EL (cell line): ENCODE results near the gene MRAP.
A peak's percentile ranks its signal among the peaks of the same experiment; 100 is the strongest.
"Not testable (repeated sequence)": the region's sequence is repeated elsewhere in the genome, so short reads cannot be mapped to it uniquely, and the experiment has no call there.

ENCODE experiments used
- DNase-seq: peaks from one replicate; pipeline ENCODE4 v3.0.0-alpha.2; 2016

MRAP gene

GRCh38 chr21:32300117-32300681 lies 1.5 kb downstream of the MRAP start:
- no peak for DNase-seq

- DNase-seq, result no peak
Measured at GRCh38 chr21:32301596-32301995, 2.9 kb downstream of the MRAP start.

GRCh38 chr21:32302560-32302959 lies 3.9 kb downstream of the MRAP start:
- DNase-seq, result no peak

GRCh38 chr21:32303385-32303784 lies 4.7 kb downstream of the MRAP start:
- DNase-seq, result no peak

GRCh38 chr21:32304998-32305397 lies 6.3 kb downstream of the MRAP start:
- DNase-seq, result no peak

GRCh38 chr21:32306021-32306780 lies 7.5 kb downstream of the MRAP start:
- DNase-seq, result no peak

- DNase-seq, result peak; percentile 27
Measured at GRCh38 chr21:32307706-32308105, 9.1 kb downstream of the MRAP start.

GRCh38 chr21:32308696-32309095 lies 10.0 kb downstream of the MRAP start:
- DNase-seq, result no peak

- no peak for DNase-seq
Measured at GRCh38 chr21:32309906-32310460, 11.3 kb downstream of the MRAP start.

- DNase-seq, result not testable (repeated sequence)
Measured at GRCh38 chr21:32310976-32311375, 12.3 kb downstream of the MRAP start.

GRCh38 chr21:32311621-32312020 lies 13.0 kb downstream of the MRAP start:
- DNase-seq, result no peak

- DNase-seq, result no peak
Measured at GRCh38 chr21:32312326-32312725, 13.7 kb downstream of the MRAP start.

GRCh38 chr21:32312976-32313375 lies 14.3 kb downstream of the MRAP start:
- no peak for DNase-seq

- DNase-seq, result no peak
Measured at GRCh38 chr21:32314806-32315205, 16.2 kb downstream of the MRAP start.

GRCh38 chr21:32315511-32316281 lies 17.0 kb downstream of the MRAP start:
- no peak for DNase-seq

GRCh38 chr21:32316361-32317215 lies 17.9 kb downstream of the MRAP start:
- no peak for DNase-seq

GRCh38 chr21:32317726-32318125 lies 19.1 kb downstream of the MRAP start:
- DNase-seq, result no peak

- no peak for DNase-seq
Measured at GRCh38 chr21:32319012-32319411, 20.4 kb downstream of the MRAP start.

- no peak for DNase-seq
Measured at GRCh38 chr21:32320059-32320458, 21.4 kb downstream of the MRAP start.

- no peak for DNase-seq
Measured at GRCh38 chr21:32320726-32321125, 22.1 kb downstream of the MRAP start.

GRCh38 chr21:32321480-32321879 lies 22.8 kb downstream of the MRAP start:
- no peak for DNase-seq

- DNase-seq, result no peak
Measured at GRCh38 chr21:32322103-32322502, 23.4 kb downstream of the MRAP start.

GRCh38 chr21:32322676-32323075 lies 24.0 kb downstream of the MRAP start:
- DNase-seq, result no peak
